ENCODE data around the gene GRPR.

The GRPR gene

DNA sequence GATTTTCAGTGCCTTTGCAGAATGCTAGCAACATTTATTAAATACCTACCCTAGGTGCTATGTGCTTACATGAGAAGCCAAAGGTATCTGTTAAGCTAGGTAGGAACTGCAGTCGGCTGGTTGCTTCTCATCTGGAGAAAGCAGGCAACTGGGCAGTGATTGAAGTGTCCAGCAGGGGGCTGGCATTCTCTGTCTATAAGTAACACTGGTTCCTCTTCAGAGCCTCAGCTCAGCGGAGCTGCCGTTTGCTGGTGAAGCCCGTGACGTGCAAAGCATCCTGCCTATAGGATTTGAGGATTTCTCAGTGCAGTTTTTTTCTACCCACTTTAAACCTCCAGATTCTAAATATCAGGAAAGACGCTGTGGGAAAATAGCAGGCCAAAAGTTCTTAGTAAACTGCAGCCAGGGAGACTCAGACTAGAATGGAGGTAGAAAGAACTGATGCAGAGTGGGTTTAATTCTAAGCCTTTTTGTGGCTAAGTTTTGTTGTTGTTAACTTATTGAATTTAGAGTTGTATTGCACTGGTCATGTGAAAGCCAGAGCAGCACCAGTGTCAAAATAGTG lies at the start of gene GRPR:
Gene GRPR (plus strand): TSS at position 344 of the 565 bp plus-strand sequence. CDS start 389 bp downstream, outside the sequence.
- H3K4me3 Mint-ChIP-seq = no peak within 1 kb of the TSS
- intact Hi-C loops (cut with micrococcal nuclease) = loop anchor here (5.0 kb wide), 1 partner anchor 89 kb away; no protein-coding TSS in a partner anchor
- H3K27me3 Mint-ChIP-seq = peaks cover 5% of the 10 kb centered on the region
- H3K27ac Mint-ChIP-seq = no peak within 1 kb of the TSS
- peaks cover 7% of the 10 kb centered on the region for H3K36me3 Mint-ChIP-seq (ENCODE audit: low read depth)
- H3K9me3 Mint-ChIP-seq = peaks cover 17% of the 10 kb centered on the region
- peaks cover 14% of the 10 kb centered on the region for H3K4me1 Mint-ChIP-seq (ENCODE audit: low read depth)

DNA sequence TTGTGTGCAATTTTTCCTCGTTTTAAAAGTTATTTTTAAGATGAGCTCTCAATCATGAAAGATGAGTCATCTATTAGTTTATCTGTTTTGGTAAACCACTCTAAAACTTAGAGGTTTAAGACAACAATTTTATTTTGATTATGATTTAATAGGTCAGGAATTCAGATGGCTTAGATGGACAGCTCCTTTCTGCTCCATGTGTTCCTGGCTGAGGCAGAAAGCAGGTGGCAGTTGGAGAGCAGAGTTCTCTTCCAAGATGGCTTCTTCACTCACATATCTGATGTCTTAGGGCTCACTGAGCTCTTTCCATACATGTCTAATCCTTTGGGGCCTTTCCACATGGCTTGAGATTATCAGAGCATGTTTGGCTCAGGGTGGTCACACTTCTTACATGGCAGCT lies 48.3 kb upstream of the GRPR start:
- intact Hi-C loops (cut with micrococcal nuclease) = no loop called here
- peaks cover 5% of the 10 kb centered on the region for H3K4me1 Mint-ChIP-seq (ENCODE audit: low read depth)
- no peak overlapping the region for H3K27ac Mint-ChIP-seq
- no peaks in the 10 kb centered on the region for H3K36me3 Mint-ChIP-seq (ENCODE audit: low read depth)
- no peak overlapping the region for H3K4me3 Mint-ChIP-seq
- no peaks in the 10 kb centered on the region for H3K27me3 Mint-ChIP-seq
- H3K9me3 Mint-ChIP-seq = peaks cover 7% of the 10 kb centered on the region

DNA sequence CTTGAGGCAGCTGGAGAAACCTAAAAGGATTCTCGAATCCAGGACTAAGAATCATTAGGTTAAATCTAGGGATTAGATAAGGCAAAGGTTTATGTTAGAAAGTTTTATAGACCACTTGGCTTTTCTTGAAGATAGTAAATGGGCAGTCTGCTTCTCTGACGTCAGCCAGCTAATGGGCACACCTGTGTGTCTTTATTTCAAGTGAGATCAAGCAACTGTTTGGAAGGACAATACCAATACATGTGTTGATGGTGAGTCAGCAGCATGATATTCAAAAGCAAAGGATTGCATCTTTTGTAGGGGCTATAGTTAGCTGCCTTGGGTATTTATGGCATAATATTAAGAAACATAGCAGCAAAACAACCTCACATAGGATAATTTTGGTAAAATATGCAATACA lies 46.5 kb upstream of the GRPR start:
- Mint-ChIP-seq H3K4me3 (no peak overlapping the region), H3K27me3 (no peaks in the 10 kb centered on the region), H3K9me3 (peaks cover 7% of the 10 kb centered on the region), H3K4me1 (ENCODE audit: low read depth) (peaks cover 5% of the 10 kb centered on the region), H3K27ac (no peak overlapping the region), H3K36me3 (ENCODE audit: low read depth) (no peaks in the 10 kb centered on the region)
- intact Hi-C loops (cut with micrococcal nuclease) = no loop called here

DNA sequence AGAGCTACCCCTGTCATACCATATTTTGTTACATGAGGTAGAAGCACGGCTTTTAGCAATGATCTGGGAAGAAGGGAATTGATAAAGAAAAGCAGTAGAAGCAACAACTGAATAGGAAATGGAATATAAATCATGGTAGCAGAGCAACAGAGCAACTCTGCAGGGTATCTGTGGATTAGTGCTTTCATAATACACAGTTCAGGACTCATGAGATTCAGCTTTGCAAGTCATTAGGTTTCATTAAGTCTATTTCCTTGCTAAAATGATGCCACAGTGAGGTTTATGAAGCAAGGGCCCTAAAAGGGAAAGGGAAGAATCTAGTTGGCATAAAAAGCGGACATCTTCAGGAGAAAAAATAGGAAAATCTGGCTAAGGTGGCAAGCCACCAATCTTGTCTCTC lies 45.6 kb upstream of the GRPR start:
- H3K27me3 Mint-ChIP-seq = no peaks in the 10 kb centered on the region

DNA sequence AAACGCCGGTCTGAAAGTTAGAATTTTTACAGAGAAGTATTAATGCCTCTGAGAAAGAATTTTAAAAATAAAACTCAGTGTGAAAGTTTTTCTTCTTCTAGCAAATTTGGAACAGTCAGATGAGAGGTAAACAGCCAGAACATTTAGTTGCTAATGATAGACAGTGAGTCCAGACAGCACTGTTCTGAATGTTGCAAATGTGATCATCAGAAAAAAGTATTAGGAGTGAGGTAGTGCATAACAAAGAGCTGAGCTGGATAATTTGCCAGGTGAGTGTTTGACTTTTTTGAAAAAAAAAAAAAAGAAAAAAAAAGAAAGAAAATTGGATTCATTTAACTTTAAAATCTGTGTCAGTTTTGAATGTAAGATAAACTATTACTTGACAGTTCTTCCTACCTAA lies 42.0 kb upstream of the GRPR start:
- no peaks in the 10 kb centered on the region for H3K27me3 Mint-ChIP-seq
- no peak overlapping the region for H3K4me3 Mint-ChIP-seq
- H3K27ac Mint-ChIP-seq = no peak overlapping the region
- H3K4me1 Mint-ChIP-seq (ENCODE audit: low read depth) = peaks cover 5% of the 10 kb centered on the region
- no peaks in the 10 kb centered on the region for H3K36me3 Mint-ChIP-seq (ENCODE audit: low read depth)
- intact Hi-C loops (cut with micrococcal nuclease) = no loop called here
- H3K9me3 Mint-ChIP-seq = no peaks in the 10 kb centered on the region

More for the DNA sequence above, 45.6 kb upstream of the GRPR start:
- H3K9me3 Mint-ChIP-seq = peaks cover 7% of the 10 kb centered on the region
- no peak overlapping the region for H3K4me3 Mint-ChIP-seq
- H3K4me1 Mint-ChIP-seq (ENCODE audit: low read depth) = peaks cover 5% of the 10 kb centered on the region
- intact Hi-C loops (cut with micrococcal nuclease) = no loop called here
- no peak overlapping the region for H3K27ac Mint-ChIP-seq
- no peaks in the 10 kb centered on the region for H3K36me3 Mint-ChIP-seq (ENCODE audit: low read depth)

DNA sequence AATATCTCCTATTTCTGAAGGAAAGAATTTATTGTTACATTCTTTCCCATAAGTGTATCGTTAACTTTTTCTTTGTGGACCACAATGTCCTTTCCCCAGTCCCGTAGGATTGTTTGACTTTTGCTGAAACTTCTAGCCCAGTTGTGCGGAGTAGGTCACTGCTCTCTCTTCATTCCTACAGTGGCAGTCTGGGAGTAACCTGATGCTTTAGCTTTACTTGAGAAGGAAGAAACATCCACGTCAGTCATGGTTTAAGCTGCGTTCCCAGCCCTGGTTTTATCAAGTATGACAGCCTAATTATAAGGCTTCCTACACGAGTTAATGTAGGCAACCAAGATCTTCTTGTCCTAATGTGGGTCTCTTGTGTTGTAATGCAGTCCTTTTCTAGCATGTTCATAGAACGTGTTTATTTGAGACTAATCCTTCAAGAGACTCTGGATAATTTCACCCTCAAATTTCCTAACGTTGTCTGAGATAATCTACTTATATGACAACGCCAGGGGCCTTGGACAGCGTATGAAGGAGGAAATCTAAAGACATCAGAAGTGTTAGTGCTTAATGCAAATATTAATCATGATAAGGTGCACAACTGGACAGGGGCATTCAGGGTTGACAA lies 40.8 kb upstream of the GRPR start:
- no peaks in the 10 kb centered on the region for H3K4me1 Mint-ChIP-seq (ENCODE audit: low read depth)
- H3K9me3 Mint-ChIP-seq = no peaks in the 10 kb centered on the region
- no peak overlapping the region for H3K27ac Mint-ChIP-seq
- intact Hi-C loops (cut with micrococcal nuclease) = no loop called here
- H3K36me3 Mint-ChIP-seq (ENCODE audit: low read depth) = no peaks in the 10 kb centered on the region
- no peak overlapping the region for H3K4me3 Mint-ChIP-seq
- no peaks in the 10 kb centered on the region for H3K27me3 Mint-ChIP-seq

DNA sequence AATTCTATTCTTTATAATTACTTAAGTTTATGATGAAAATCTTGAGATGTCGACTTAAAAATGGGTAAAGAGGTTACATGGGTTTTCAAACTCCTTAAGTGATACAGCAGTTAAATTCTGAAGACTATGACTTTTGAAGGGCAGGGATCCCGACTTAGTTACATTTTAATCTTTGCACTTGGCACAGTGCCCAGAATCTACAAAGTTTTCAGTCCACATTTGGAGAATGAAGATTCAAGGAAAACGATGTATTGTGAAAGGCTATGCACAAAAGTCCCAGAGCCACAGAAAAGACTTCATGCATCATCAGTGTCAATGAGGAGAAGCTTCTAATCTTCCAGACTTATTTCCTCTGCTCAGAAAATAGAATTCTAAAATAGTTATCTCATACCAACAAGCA lies 36.3 kb upstream of the GRPR start:
- Mint-ChIP-seq H3K4me1 (ENCODE audit: low read depth) (no peaks in the 10 kb centered on the region), H3K27me3 (no peaks in the 10 kb centered on the region), H3K4me3 (no peak overlapping the region), H3K27ac (no peak overlapping the region), H3K9me3 (no peaks in the 10 kb centered on the region), H3K36me3 (ENCODE audit: low read depth) (no peaks in the 10 kb centered on the region)
- intact Hi-C loops (cut with micrococcal nuclease) = no loop called here

DNA sequence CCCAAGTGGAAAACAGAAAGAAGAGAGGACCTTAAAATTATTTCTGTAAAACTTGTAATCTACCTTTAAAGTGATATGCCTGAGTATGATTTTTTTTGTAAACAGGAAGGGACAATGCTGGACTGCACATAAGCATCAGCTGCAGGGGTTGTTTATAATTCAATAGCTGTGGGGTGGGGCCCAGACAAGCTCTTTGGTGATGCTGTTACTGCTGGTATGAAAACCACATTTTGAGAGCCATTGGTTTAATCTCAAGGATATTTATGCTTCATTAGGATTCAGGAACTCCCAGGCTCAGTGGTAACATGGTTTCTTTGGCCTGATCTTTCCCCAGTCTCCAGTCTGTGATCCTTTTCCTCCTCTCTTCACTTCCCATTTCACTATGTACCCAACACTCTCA lies 34.3 kb upstream of the GRPR start:
- no peak overlapping the region for H3K27ac Mint-ChIP-seq
- no peaks in the 10 kb centered on the region for H3K4me1 Mint-ChIP-seq (ENCODE audit: low read depth)
- H3K9me3 Mint-ChIP-seq = no peaks in the 10 kb centered on the region
- no peaks in the 10 kb centered on the region for H3K36me3 Mint-ChIP-seq (ENCODE audit: low read depth)
- intact Hi-C loops (cut with micrococcal nuclease) = no loop called here
- H3K27me3 Mint-ChIP-seq = no peaks in the 10 kb centered on the region
- no peak overlapping the region for H3K4me3 Mint-ChIP-seq

DNA sequence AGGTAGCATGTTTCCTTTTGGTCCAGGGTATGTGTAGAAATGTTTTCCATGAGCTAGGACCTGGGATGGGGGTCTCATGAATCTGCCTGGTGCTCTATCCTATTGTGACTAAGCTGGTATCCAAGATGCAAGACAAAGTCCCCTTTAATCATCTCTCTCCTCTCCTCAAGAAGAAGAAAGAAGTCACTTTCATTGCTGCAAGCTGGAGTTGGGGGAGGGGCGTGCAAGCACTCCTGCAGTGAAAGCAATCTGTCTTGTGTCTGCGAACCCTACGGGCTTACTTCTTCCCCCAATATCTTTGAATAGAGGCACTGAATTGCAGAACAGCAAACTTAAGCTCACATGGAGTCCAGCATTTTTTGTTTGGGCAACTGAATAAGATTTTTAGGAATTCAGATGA lies 27.2 kb upstream of the GRPR start:
- H3K27me3 Mint-ChIP-seq = no peaks in the 10 kb centered on the region
- H3K4me3 Mint-ChIP-seq = no peak overlapping the region
- no peaks in the 10 kb centered on the region for H3K9me3 Mint-ChIP-seq
- intact Hi-C loops (cut with micrococcal nuclease) = no loop called here
- peaks cover 6% of the 10 kb centered on the region for H3K4me1 Mint-ChIP-seq (ENCODE audit: low read depth)
- no peaks in the 10 kb centered on the region for H3K36me3 Mint-ChIP-seq (ENCODE audit: low read depth)
- H3K27ac Mint-ChIP-seq = no peak overlapping the region

DNA sequence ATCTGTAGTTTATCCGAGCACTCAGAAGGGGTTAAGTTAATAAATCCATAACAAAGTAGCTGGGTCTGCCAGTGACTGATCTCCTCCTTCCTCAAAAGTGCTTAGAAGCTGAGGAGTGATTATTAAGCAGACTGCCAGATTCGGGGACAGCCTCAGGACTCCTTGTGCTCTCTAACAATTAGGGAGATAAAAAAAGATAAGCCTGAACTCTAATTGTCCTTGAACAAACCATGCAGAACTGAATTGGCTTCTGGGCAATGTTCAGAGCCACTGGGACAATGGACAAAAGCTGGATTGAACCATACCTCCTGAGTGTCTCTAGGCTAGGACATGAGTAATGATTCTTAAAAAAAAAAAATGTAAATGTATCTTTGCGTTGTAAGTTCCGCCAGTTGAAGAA lies 22.7 kb upstream of the GRPR start:
- Mint-ChIP-seq H3K9me3 (no peaks in the 10 kb centered on the region), H3K36me3 (ENCODE audit: low read depth) (no peaks in the 10 kb centered on the region), H3K27me3 (no peaks in the 10 kb centered on the region), H3K27ac (no peak overlapping the region), H3K4me3 (no peak overlapping the region), H3K4me1 (ENCODE audit: low read depth) (peaks cover 16% of the 10 kb centered on the region)
- intact Hi-C loops (cut with micrococcal nuclease) = no loop called here

DNA sequence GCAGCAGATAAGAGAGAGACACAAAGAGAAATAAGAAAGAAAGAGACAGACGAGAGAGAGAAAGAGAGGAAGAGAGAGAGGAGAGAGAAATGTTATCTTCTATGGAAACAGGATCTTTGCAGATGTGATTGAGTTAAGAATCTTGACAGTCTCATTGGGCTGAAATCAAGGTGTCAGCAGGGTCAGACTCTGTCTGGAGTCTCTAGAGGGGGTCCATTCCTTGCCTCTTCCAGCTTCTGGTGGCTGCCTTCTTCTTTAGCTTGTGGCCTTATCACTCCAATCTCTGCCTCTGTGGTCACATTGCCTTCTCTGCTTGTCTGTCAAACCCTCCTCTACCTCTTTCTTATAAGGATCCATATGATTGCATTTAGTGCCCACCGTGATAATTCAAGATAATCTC lies 21.8 kb upstream of the GRPR start:
- Mint-ChIP-seq H3K9me3 (no peaks in the 10 kb centered on the region), H3K4me1 (ENCODE audit: low read depth) (peaks cover 16% of the 10 kb centered on the region), H3K4me3 (no peak overlapping the region), H3K27me3 (no peaks in the 10 kb centered on the region), H3K36me3 (ENCODE audit: low read depth) (no peaks in the 10 kb centered on the region), H3K27ac (no peak overlapping the region)
- intact Hi-C loops (cut with micrococcal nuclease) = no loop called here

DNA sequence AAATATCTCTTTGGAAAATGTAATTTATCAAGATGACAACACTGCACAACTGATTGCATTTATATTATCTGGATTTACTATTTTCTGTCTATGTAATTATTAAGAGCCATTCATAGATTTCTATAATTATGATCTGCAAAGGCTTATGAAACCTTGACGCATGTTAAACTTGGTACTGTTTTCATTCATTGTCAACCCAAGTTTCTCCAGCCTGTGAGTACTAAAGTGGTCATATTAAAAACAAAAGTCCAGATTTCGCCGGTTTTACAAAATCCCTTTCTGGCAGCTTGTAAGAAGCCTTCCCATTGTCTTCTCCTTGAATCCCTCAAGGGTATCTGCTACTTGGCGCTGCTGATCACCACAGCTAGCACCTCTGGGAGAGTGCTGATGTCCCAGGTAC lies 19.7 kb upstream of the GRPR start:
- peaks cover 16% of the 10 kb centered on the region for H3K4me1 Mint-ChIP-seq (ENCODE audit: low read depth)
- intact Hi-C loops (cut with micrococcal nuclease) = no loop called here
- no peak overlapping the region for H3K4me3 Mint-ChIP-seq
- H3K9me3 Mint-ChIP-seq = no peaks in the 10 kb centered on the region
- no peaks in the 10 kb centered on the region for H3K27me3 Mint-ChIP-seq
- H3K36me3 Mint-ChIP-seq (ENCODE audit: low read depth) = no peaks in the 10 kb centered on the region
- H3K27ac Mint-ChIP-seq = no peak overlapping the region

DNA sequence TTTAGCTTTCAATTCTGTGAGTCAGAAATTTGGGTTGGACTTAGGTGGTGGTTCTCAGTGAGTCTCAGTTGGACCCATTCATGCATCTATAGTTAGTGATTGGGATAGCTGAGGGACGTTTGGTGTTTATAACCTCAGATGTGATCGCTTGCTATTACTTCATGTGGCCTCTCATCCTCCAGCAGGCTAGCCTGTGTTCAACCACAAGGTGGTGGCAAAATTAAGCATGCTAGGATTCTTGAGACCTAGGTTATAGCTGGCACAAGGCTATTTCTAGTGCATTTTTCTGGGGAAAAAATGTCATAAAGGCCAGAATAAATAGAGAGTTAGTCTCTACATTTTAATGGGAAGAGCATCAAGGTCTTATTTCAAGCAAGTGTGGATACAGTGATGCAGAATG lies 10.9 kb upstream of the GRPR start:
- no peak overlapping the region for H3K4me3 Mint-ChIP-seq
- H3K36me3 Mint-ChIP-seq (ENCODE audit: low read depth) = no peaks in the 10 kb centered on the region
- intact Hi-C loops (cut with micrococcal nuclease) = no loop called here
- no peaks in the 10 kb centered on the region for H3K4me1 Mint-ChIP-seq (ENCODE audit: low read depth)
- H3K27ac Mint-ChIP-seq = no peak overlapping the region
- H3K9me3 Mint-ChIP-seq = no peaks in the 10 kb centered on the region
- no peaks in the 10 kb centered on the region for H3K27me3 Mint-ChIP-seq

DNA sequence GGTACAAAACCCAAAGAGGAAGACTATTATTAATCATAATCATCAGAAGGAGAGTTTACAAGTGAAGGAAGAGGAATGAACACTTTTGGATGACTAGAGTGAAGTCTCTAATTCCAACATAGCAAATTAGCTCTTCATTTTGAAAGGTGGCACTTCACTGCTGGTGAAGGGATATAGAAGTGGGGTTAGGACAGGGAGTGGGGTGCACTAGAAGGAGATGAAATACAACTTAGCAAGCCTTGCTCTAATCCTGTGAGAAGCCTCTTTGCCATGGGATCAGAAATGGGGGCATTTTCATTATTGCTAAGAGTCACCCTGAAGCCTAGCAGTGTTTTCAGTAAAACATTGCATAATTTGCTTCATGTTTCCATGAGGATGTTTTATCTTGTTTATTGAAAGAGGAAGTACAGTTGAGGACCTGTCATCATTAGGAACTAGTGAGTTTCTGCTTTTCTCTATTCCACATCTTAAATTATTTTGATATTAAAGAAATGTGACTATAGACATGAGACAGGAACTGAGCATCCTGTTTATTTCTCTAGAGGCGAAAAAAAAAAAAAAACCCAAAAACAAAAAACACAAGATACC lies 9.3 kb upstream of the GRPR start:
- peaks cover 4% of the 10 kb centered on the region for H3K36me3 Mint-ChIP-seq (ENCODE audit: low read depth)
- peak overlapping the region; percentile 72 for H3K27ac Mint-ChIP-seq
- H3K9me3 Mint-ChIP-seq = peaks cover 6% of the 10 kb centered on the region
- no peaks in the 10 kb centered on the region for H3K27me3 Mint-ChIP-seq
- intact Hi-C loops (cut with micrococcal nuclease) = no loop called here
- H3K4me1 Mint-ChIP-seq (ENCODE audit: low read depth) = peaks cover 1% of the 10 kb centered on the region
- no peak overlapping the region for H3K4me3 Mint-ChIP-seq

DNA sequence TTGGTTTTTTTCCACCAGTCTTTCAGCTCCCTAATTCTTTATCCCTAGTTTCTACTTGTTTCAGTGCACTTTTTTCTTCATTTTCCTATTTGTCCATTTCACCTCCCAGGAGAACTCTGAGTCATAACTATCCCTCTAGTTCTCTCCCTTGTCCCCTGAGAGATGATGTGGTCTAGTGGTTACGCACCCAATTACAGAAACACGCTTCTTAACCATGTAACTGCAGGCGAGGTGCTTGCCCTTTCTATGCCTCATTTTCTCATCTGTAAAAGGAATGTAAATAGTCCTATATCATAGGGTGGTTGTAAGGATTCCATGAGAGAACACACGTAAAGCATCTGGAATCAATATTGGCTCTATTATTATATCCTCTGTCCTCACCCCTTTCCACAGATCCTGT lies 8.8 kb upstream of the GRPR start:
- no peak overlapping the region for H3K4me3 Mint-ChIP-seq
- H3K9me3 Mint-ChIP-seq = peaks cover 10% of the 10 kb centered on the region
- H3K27ac Mint-ChIP-seq = peak overlapping the region; percentile 72
- H3K36me3 Mint-ChIP-seq (ENCODE audit: low read depth) = peaks cover 7% of the 10 kb centered on the region
- intact Hi-C loops (cut with micrococcal nuclease) = no loop called here
- no peaks in the 10 kb centered on the region for H3K27me3 Mint-ChIP-seq
- H3K4me1 Mint-ChIP-seq (ENCODE audit: low read depth) = peaks cover 5% of the 10 kb centered on the region

All from dendritic cell treated with granulocyte-macrophage colony-stimulating factor and Interleukin-4, amounts not matched to agents 40 ng/mL and 50 ng/mL, for 4 days (primary cell).